Panc1 (cell line): Measurements from ENCODE around the gene SHLD1. TPM values are rescaled to one million over a fixed set of nuclear protein-coding genes. Genes with fewer than 3 reads are reported as not detected.

Experiments used
- ATAC-seq: fragments of 200-7000 bp; cut with Tn5 transposase; 2 replicates; pipeline ENCODE4 v1.9.1; 2020; ENCODE audit warnings: mild to moderate bottlenecking, moderate library complexity
- BruUV-seq: library from RNA; stranded (reverse); fragments of 400-500 nt; replicated peaks from 2 replicates; lab custom pipeline; 2021; lab: Mats Ljungman, UMichigan
- CTCF ChIA-PET: fragments of 300-600 bp; sonication (Branson Sonifier 250); formaldehyde crosslinking; loops from one replicate; lab custom pipeline; 2022; ENCODE audit warnings: antibody characterized with exemption; lab: Charles Lee
- POLR2A ChIA-PET: fragments of 300-600 bp; sonication (Branson Sonifier 250); formaldehyde crosslinking; loops from one replicate; lab custom pipeline; 2022; ENCODE audit warnings: antibody characterized with exemption; lab: Charles Lee
- DNase-seq: peaks from one replicate; pipeline ENCODE4 v3.0.0-alpha.2; 2010; ENCODE audit warnings: low read depth, low spot score
- H3K27ac ChIP-seq: 2 replicates; pipeline ENCODE4 v1.5.1; 2011; ENCODE audit warnings: mild to moderate bottlenecking, low read length, inconsistent platforms
- H3K27me3 ChIP-seq: fragments of 200-500 bp; sonication (Bioruptor generic); 2 replicates; pipeline ENCODE4 v1.6.0; 2014; ENCODE audit warnings: low read length, inconsistent platforms; ENCODE audit not compliant: control insufficient read depth, insufficient read depth
- H3K36me3 ChIP-seq: fragments of 200-500 bp; sonication (Bioruptor generic); 2 replicates; pipeline ENCODE4 v1.5.1; 2014; ENCODE audit warnings: inconsistent platforms, mild to moderate bottlenecking, low read length, moderate library complexity; ENCODE audit not compliant: control insufficient read depth, insufficient read depth
- H3K4me1 ChIP-seq: 2 replicates; pipeline ENCODE4 v1.5.1; 2011; ENCODE audit warnings: inconsistent platforms, mild to moderate bottlenecking, low read length, moderate library complexity; ENCODE audit not compliant: control insufficient read depth, insufficient read depth
- H3K4me3 ChIP-seq, 2 experiments: 2 replicates each; pipeline ENCODE4 v1.5.1; 2011 to 2012; ENCODE audit warnings: low read depth in 2 of 2, low read length in 2 of 2, mild to moderate bottlenecking in 2 of 2, inconsistent platforms in 1 of 2, moderate library complexity in 1 of 2
- H3K9me3 ChIP-seq: fragments of 200-500 bp; sonication (Bioruptor generic); 2 replicates; pipeline ENCODE4 v1.5.1; 2014; ENCODE audit warnings: low read depth, mild to moderate bottlenecking, inconsistent platforms, low read length, moderate library complexity; ENCODE audit not compliant: control insufficient read depth, insufficient read depth
- POLR2AphosphoS5 ChIP-seq: IDR thresholded peaks from 2 replicates; pipeline ENCODE4 v1.6.1; 2012; ENCODE audit warnings: mild to moderate bottlenecking, low read depth, low read length, moderate library complexity
- SIN3A ChIP-seq: IDR thresholded peaks from 2 replicates; pipeline ENCODE4 v1.6.1; 2012; ENCODE audit warnings: low read depth, mild to moderate bottlenecking, low read length, moderate library complexity, borderline replicate concordance; ENCODE audit not compliant: insufficient read depth
- TCF7L2 ChIP-seq: IDR thresholded peaks from 2 replicates; pipeline ENCODE4 v1.6.1; 2011; ENCODE audit warnings: mild to moderate bottlenecking, low read depth, low read length, inconsistent platforms
- in situ Hi-C: cut with HindIII; loops from 2 replicates; pipeline ENCODE4 v1.10.0; 2016; ENCODE audit warnings: low sequenced_read_pairs, low pct_unique_long_range_greater_than_20kb
- intact Hi-C: fragments of 100-400 bp; cut with micrococcal nuclease; formaldehyde crosslinking; loops from one replicate; pipeline ENCODE4 v1.10.0; 2022; ENCODE audit not compliant: unreplicated experiment
- total RNA-seq: library from RNA; stranded (reverse); gene quantifications from one replicate; pipeline ENCODE4 v1.2.1, GENCODE V29; 2021; ENCODE audit not compliant: unreplicated experiment
- TF ChIP-seq, protein P1 (sequence below), 2 experiments: IDR thresholded peaks; 2 replicates each; pipeline ENCODE4 v1.6.1; 2011 to 2012; ENCODE audit warnings: low read depth in 2 of 2, control low read depth in 1 of 2, low read length in 1 of 2, mild to moderate bottlenecking in 1 of 2, moderate library complexity in 1 of 2; ENCODE audit not compliant: insufficient read depth in 1 of 2
- TF ChIP-seq, protein P2 (sequence below): fragments of 450-650 bp; IDR thresholded peaks from 2 replicates; pipeline ENCODE4 v1.5.1; 2017; ENCODE audit warnings: mild to moderate bottlenecking

Gene SHLD1
- total RNA-seq, 1 experiment from 2014 or later: 4.3 TPM

DNA sequence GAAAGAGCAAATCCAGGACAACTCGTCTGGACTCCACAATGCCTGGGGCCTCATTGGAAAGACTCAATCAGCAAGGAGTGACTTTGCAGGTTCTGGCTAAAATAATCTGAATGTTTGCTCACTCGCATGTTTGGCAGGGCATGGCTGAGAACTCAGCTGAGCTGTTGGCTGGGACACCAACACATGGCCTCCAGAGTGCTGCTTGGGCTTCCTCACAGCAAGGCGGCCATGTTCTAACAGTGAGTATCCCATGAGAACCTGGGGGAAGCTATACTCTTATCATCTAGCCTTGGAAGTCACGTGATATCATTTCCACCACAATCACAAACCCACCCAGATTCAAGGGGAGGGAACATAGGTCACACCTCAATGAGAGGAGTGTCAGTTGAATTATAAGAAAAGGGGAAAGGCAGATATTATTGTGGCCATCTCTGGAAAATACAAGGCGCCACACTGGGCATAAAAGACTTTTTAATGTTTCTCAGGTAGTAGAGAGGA, 23.1 kb upstream of the SHLD1 start:
- Histone ChIP-seq H3K4me3 (no peak overlapping the region), H3K27me3 (0 out of 2 replicates have a peak, but pooled peaks cover 3% of the 10 kb centered on the region), H3K36me3 (no peaks in the 10 kb centered on the region), H3K27ac (no peak overlapping the region), H3K9me3 (no peaks in the 10 kb centered on the region), H3K4me1 (no peaks in the 10 kb centered on the region)
- ATAC-seq (no peak), DNase-seq (no peak)
- POLR2A ChIA-PET: interaction anchor here (0.6 kb wide), 1 partner anchor 20 kb away, joined by 3 read pairs; no protein-coding TSS in a partner anchor
- intact Hi-C loops (no loop called here), in situ Hi-C loops (no loop called here)
- CTCF ChIA-PET: no interaction called here
- BruUV-seq: no TSS peak
- TF ChIP-seq SIN3A (no peak), POLR2AphosphoS5 (no peak), TCF7L2 (no peak)
- TF ChIP-seq, protein P1, sequence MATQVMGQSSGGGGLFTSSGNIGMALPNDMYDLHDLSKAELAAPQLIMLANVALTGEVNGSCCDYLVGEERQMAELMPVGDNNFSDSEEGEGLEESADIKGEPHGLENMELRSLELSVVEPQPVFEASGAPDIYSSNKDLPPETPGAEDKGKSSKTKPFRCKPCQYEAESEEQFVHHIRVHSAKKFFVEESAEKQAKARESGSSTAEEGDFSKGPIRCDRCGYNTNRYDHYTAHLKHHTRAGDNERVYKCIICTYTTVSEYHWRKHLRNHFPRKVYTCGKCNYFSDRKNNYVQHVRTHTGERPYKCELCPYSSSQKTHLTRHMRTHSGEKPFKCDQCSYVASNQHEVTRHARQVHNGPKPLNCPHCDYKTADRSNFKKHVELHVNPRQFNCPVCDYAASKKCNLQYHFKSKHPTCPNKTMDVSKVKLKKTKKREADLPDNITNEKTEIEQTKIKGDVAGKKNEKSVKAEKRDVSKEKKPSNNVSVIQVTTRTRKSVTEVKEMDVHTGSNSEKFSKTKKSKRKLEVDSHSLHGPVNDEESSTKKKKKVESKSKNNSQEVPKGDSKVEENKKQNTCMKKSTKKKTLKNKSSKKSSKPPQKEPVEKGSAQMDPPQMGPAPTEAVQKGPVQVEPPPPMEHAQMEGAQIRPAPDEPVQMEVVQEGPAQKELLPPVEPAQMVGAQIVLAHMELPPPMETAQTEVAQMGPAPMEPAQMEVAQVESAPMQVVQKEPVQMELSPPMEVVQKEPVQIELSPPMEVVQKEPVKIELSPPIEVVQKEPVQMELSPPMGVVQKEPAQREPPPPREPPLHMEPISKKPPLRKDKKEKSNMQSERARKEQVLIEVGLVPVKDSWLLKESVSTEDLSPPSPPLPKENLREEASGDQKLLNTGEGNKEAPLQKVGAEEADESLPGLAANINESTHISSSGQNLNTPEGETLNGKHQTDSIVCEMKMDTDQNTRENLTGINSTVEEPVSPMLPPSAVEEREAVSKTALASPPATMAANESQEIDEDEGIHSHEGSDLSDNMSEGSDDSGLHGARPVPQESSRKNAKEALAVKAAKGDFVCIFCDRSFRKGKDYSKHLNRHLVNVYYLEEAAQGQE (IDR thresholded peaks at IDR 0.05; ENCODE audit: insufficient read depth in 1 of 2, low read depth in 2 of 2, low read length in 1 of 2): no peak
- TF ChIP-seq, protein P2, sequence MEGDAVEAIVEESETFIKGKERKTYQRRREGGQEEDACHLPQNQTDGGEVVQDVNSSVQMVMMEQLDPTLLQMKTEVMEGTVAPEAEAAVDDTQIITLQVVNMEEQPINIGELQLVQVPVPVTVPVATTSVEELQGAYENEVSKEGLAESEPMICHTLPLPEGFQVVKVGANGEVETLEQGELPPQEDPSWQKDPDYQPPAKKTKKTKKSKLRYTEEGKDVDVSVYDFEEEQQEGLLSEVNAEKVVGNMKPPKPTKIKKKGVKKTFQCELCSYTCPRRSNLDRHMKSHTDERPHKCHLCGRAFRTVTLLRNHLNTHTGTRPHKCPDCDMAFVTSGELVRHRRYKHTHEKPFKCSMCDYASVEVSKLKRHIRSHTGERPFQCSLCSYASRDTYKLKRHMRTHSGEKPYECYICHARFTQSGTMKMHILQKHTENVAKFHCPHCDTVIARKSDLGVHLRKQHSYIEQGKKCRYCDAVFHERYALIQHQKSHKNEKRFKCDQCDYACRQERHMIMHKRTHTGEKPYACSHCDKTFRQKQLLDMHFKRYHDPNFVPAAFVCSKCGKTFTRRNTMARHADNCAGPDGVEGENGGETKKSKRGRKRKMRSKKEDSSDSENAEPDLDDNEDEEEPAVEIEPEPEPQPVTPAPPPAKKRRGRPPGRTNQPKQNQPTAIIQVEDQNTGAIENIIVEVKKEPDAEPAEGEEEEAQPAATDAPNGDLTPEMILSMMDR: no peak

DNA sequence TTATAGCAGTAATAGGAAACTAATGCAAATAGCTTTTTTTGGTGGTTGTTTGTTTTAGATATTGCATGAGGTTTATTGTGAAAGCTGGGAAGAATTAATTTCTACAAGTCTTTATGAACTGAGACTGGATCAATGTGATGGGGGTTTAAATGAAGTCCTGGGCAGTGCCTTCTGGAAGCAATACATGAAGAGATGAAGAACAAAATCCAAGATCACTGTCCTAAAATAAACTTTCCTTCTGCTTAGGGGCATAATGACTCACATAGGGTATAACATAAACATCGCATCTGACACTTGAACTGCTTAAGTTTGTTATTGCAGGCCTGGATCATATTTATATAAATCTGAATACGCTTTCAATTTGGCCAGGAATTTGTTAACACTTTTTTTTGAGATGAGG, 20.9 kb upstream of the SHLD1 start:
- no peak overlapping the region for H3K27ac ChIP-seq
- H3K27me3 ChIP-seq: 0 out of 2 replicates have a peak, but pooled peaks cover 3% of the 10 kb centered on the region
- H3K4me3 ChIP-seq: no peak overlapping the region
- ChIA-PET CTCF (interaction anchor here (0.6 kb wide), 1 partner anchor 83 kb away, joined by 3 read pairs; no protein-coding TSS in a partner anchor), POLR2A (interaction anchor here (0.6 kb wide), 1 partner anchor 159 kb away, joined by 3 read pairs; no protein-coding TSS in a partner anchor)
- TF ChIP-seq TCF7L2: no peak
- TF ChIP-seq POLR2AphosphoS5: no peak
- TF ChIP-seq, protein P2: no peak
- no peak for TF ChIP-seq SIN3A
- TF ChIP-seq, protein P1 (IDR thresholded peaks at IDR 0.05; ENCODE audit: insufficient read depth in 1 of 2, low read depth in 2 of 2, low read length in 1 of 2): no peak
- in situ Hi-C loops (no loop called here), intact Hi-C loops (no loop called here)
- no TSS peak for BruUV-seq
- ATAC-seq: no peak
- H3K36me3 ChIP-seq: no peaks in the 10 kb centered on the region
- no peaks in the 10 kb centered on the region for H3K9me3 ChIP-seq
- no peaks in the 10 kb centered on the region for H3K4me1 ChIP-seq
- DNase-seq: no peak
